CD4-positive, alpha-beta T cell (primary cell): ENCODE measurements around the gene TAF1B. TPM values are rescaled to one million over a fixed set of nuclear protein-coding genes. Genes with fewer than 3 reads are reported as not detected.

ENCODE experiments used
- ATAC-seq: fragments of 200-7000 bp; cut with Tn5 transposase; one replicate; pipeline ENCODE4 v1.10.0; 2022; ENCODE audit warnings: mild to moderate bottlenecking; ENCODE audit not compliant: poor library complexity
- CTCF ChIA-PET: fragments of 350-600 bp; sonication (Branson Sonifier 250); formaldehyde crosslinking; loops from one replicate; lab custom pipeline; 2021; ENCODE audit warnings: antibody characterized with exemption, inconsistent platforms; lab: Charles Lee
- POLR2A ChIA-PET: fragments of 350-600 bp; sonication (Branson Sonifier 250); formaldehyde crosslinking; loops from one replicate; lab custom pipeline; 2021; ENCODE audit warnings: antibody characterized with exemption, inconsistent platforms; lab: Charles Lee
- DNase-seq, 14 experiments: peaks; one replicate each; pipeline ENCODE4 v3.0.0-alpha.2; 2013 to 2020; ENCODE audit warnings: mixed read lengths in 2 of 14
- H3K27ac ChIP-seq, 2 donors: one replicate each; pipeline versions ENCODE4 v1.5.1 to v1.7.0; 2013; ENCODE audit warnings: low read length in 2 of 2, low read depth in 1 of 2, mild to moderate bottlenecking in 1 of 2
- H3K27me3 ChIP-seq, 2 experiments: 1 replicate in 1 of 2; 2 replicates in 1 of 2; pipeline versions ENCODE4 v1.6.1 to v1.7.0; 2013; ENCODE audit warnings: low read length in 2 of 2, control low read depth in 1 of 2, mild to moderate bottlenecking in 1 of 2, moderate library complexity in 1 of 2; ENCODE audit not compliant: insufficient read depth in 2 of 2, control insufficient read depth in 1 of 2
- H3K36me3 ChIP-seq: one replicate; pipeline ENCODE4 v1.6.1; 2013; ENCODE audit warnings: low read length, control low read depth; ENCODE audit not compliant: insufficient read depth
- H3K4me1 ChIP-seq: one replicate; pipeline ENCODE4 v1.6.1; 2013; ENCODE audit warnings: low read length, control low read depth; ENCODE audit not compliant: insufficient read depth
- H3K4me3 ChIP-seq: one replicate; pipeline ENCODE4 v1.5.1; 2013; ENCODE audit warnings: mild to moderate bottlenecking, low read length, moderate library complexity
- H3K9me3 ChIP-seq, 2 experiments: 1 replicate in 1 of 2; 2 replicates in 1 of 2; pipeline versions ENCODE4 v1.6.1 to v1.7.0; 2013; ENCODE audit warnings: low read length in 2 of 2, mild to moderate bottlenecking in 2 of 2, control low read depth in 1 of 2, moderate library complexity in 1 of 2; ENCODE audit not compliant: control insufficient read depth in 1 of 2, insufficient read depth in 1 of 2
- H3K27ac Mint-ChIP-seq: one replicate; pipeline ENCODE4 v1.8.0; 2020; ENCODE audit warnings: mixed read lengths
- H3K27me3 Mint-ChIP-seq: one replicate; pipeline ENCODE4 v1.8.0; 2021; ENCODE audit warnings: mixed read lengths
- H3K36me3 Mint-ChIP-seq: one replicate; pipeline ENCODE4 v1.8.0; 2021; ENCODE audit warnings: low read depth, mixed read lengths
- H3K4me1 Mint-ChIP-seq: one replicate; pipeline ENCODE4 v1.8.0; 2021; ENCODE audit warnings: low read depth, mixed read lengths
- H3K4me3 Mint-ChIP-seq: one replicate; pipeline ENCODE4 v1.8.0; 2020; ENCODE audit warnings: mild to moderate bottlenecking, mixed read lengths
- H3K9me3 Mint-ChIP-seq: one replicate; pipeline ENCODE4 v1.8.0; 2020; ENCODE audit warnings: mixed read lengths
- intact Hi-C, 2 experiments: fragments of 100-400 bp; cut with DNase I in 1 of 2; cut with micrococcal nuclease in 1 of 2; formaldehyde crosslinking; loops; one replicate each; pipeline versions ENCODE4 v1.15.1 to v1.9.0; 2023 to 2025; cut with DNase I, micrococcal nuclease
- total RNA-seq, 174 experiments: library from RNA in 2 of 174; stranded (reverse) in 2 of 174; gene quantifications; one replicate each; pipeline ENCODE4 v1.2.3 and lab custom pipeline; 2021 to 2026
- TF ChIP-seq, protein P1 (sequence below): fragments of 200-600 bp; IDR thresholded peaks from one replicate; pipeline ENCODE4 v1.8.0; 2022; ENCODE audit warnings: antibody characterized with exemption, mild to moderate bottlenecking

The TAF1B gene
- total RNA-seq, 2 experiments from 2014 or later: 9.9 to 10.8 TPM

DNA sequence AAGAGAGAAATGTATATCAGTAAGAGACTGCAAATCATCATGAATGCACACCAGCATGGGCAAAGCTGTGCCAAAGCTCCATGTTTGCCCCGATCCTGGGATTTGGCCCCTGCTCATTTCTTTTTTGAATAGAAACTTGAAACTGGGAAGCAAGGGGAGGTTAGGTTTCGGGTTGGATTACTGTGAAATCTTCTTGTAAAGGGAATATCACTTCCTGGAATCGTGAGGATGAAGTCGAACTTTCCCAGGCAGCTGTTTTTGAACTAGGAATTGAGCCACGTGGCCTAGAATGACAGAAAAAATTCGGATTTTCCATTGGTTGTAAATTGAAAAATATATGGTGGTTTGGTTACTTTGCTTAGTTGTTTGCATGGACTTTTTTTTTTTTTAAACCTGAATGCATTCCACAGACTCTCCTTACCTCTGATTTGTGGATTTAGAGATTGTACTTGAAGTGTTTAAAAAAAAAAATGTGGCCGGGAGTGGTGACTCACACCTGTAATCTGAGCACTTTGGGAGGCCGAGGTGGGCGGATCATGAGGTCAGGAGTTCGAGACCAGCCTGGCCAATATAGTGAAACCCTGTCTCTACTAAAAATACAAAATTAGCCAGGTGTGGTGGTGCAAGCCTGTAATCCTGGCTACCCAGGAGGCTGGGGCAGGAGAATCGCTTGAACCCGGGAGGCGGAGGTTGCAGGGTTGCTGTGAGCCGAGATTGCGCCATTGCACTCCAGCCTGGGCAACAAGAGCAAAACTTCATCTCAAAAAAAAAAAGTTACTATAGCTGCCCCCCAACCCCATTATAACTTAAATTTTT is 140.3 kb downstream of the TAF1B start:
- peaks cover 7% of the 10 kb centered on the region for H3K4me1 ChIP-seq
- no peak for DNase-seq
- H3K9me3 ChIP-seq: no peaks in the 10 kb centered on the region
- TF ChIP-seq, protein P1, sequence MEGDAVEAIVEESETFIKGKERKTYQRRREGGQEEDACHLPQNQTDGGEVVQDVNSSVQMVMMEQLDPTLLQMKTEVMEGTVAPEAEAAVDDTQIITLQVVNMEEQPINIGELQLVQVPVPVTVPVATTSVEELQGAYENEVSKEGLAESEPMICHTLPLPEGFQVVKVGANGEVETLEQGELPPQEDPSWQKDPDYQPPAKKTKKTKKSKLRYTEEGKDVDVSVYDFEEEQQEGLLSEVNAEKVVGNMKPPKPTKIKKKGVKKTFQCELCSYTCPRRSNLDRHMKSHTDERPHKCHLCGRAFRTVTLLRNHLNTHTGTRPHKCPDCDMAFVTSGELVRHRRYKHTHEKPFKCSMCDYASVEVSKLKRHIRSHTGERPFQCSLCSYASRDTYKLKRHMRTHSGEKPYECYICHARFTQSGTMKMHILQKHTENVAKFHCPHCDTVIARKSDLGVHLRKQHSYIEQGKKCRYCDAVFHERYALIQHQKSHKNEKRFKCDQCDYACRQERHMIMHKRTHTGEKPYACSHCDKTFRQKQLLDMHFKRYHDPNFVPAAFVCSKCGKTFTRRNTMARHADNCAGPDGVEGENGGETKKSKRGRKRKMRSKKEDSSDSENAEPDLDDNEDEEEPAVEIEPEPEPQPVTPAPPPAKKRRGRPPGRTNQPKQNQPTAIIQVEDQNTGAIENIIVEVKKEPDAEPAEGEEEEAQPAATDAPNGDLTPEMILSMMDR: no peak
- Mint-ChIP-seq H3K36me3 (no peaks in the 10 kb centered on the region), H3K27me3 (peaks cover 9% of the 10 kb centered on the region), H3K4me1 (peaks cover 16% of the 10 kb centered on the region), H3K27ac (no peak overlapping the region), H3K4me3 (no peak overlapping the region), H3K9me3 (no peaks in the 10 kb centered on the region)
- H3K27ac ChIP-seq: no peak overlapping the region
- no peak overlapping the region for H3K4me3 ChIP-seq
- intact Hi-C loops: loop anchor here (1.0 to 10.0 kb wide), 4 partner anchors 65 to 454 kb away; no protein-coding TSS in a partner anchor
- no peaks in the 10 kb centered on the region for H3K36me3 ChIP-seq
- no peaks in the 10 kb centered on the region for H3K27me3 ChIP-seq
- CTCF ChIA-PET: interaction anchor here (1.0 to 2.1 kb wide), 22 partner anchors 9 to 464 kb away, joined by 3 to 107 read pairs (median 4); partner anchors contain the start of genes ADAM17, KLF11 and ODC1
- POLR2A ChIA-PET: interaction anchor here (1.0 to 2.8 kb wide), 5 partner anchors 14 to 452 kb away, joined by 3 to 30 read pairs (median 4); partner anchors contain the start of gene KLF11
- ATAC-seq: no peak

Other genes with a start within 250 kb of the TAF1B start
- 100 to 1,000 TPM in 1 of 2 experiments, 10 to 100 TPM in 1; 95.8 to 101 TPM for gene YWHAQ, start 212.5 kb upstream of the TAF1B start, total RNA-seq
- under 1 TPM; 0.28 to 0.38 TPM for gene GRHL1, start 108.2 kb downstream of the TAF1B start, total RNA-seq
- 10 to 100 TPM; 26.7 to 29.6 TPM for gene KLF11, start 200.1 kb downstream of the TAF1B start, total RNA-seq
- not detected for gene CYS1, start 236.9 kb downstream of the TAF1B start, total RNA-seq